HepG2 (cell line): ENCODE data around the gene CEBPZOS. TPM values are rescaled to one million over a fixed set of nuclear protein-coding genes. Genes with fewer than 3 reads are reported as not detected.
A peak's percentile ranks its signal among the peaks of the same experiment; 100 is the strongest.
"Not testable (repeated sequence)": the region's sequence is repeated elsewhere in the genome, so short reads cannot be mapped to it uniquely, and the experiment has no call there.

Experiments used
- CHD4 ChIP-seq: fragments of 200-600 bp; sonication (generic); IDR thresholded peaks from 2 replicates; pipeline ENCODE4 v1.7.0; 2017; ENCODE audit warnings: mild to moderate bottlenecking, low read length, borderline replicate concordance
- CREM ChIP-seq, 2 experiments: sonication (generic) in 1 of 2; formaldehyde crosslinking in 1 of 2; IDR thresholded peaks; 2 replicates each; pipeline versions ENCODE4 v1.4.0 to v1.6.1; 2016 to 2020; ENCODE audit warnings: antibody characterized with exemption in 1 of 2, mild to moderate bottlenecking in 1 of 2, missing genetic modification reagents in 1 of 2
- FLYWCH1 ChIP-seq: sonication (generic); formaldehyde crosslinking; IDR thresholded peaks from 2 replicates; pipeline ENCODE4 v1.8.1; 2023; ENCODE audit warnings: mild to moderate bottlenecking, missing genetic modification reagents
- NFATC3 ChIP-seq: sonication (generic); formaldehyde crosslinking; IDR thresholded peaks from 2 replicates; pipeline ENCODE4 v1.5.1; 2020; ENCODE audit warnings: mild to moderate bottlenecking, missing genetic modification reagents
- PAX8 ChIP-seq: sonication (generic); formaldehyde crosslinking; IDR thresholded peaks from 2 replicates; pipeline ENCODE4 v1.8.0; 2022; ENCODE audit warnings: mild to moderate bottlenecking, missing genetic modification reagents, borderline replicate concordance
- PHF21A ChIP-seq: sonication (generic); formaldehyde crosslinking; IDR thresholded peaks from 2 replicates; pipeline ENCODE4 v1.5.0; 2020; ENCODE audit warnings: mild to moderate bottlenecking, missing genetic modification reagents
- SMAD1 ChIP-seq: sonication (generic); formaldehyde crosslinking; IDR thresholded peaks from 2 replicates; pipeline ENCODE4 v1.4.0; 2020; ENCODE audit warnings: missing genetic modification reagents, low read depth, mild to moderate bottlenecking, borderline replicate concordance
- ZBTB38 ChIP-seq: sonication (generic); formaldehyde crosslinking; IDR thresholded peaks from 2 replicates; pipeline ENCODE4 v1.5.1; 2020; ENCODE audit warnings: mild to moderate bottlenecking, missing genetic modification reagents
- ZFP82 ChIP-seq: sonication (generic); formaldehyde crosslinking; IDR thresholded peaks from 2 replicates; pipeline ENCODE4 v1.5.1; 2020; ENCODE audit warnings: mild to moderate bottlenecking, missing genetic modification reagents, borderline replicate concordance
- ZNF230 ChIP-seq: sonication (generic); formaldehyde crosslinking; IDR thresholded peaks from 2 replicates; pipeline ENCODE4 v1.4.0; 2020; ENCODE audit warnings: mild to moderate bottlenecking, missing genetic modification reagents
- ZNF567 ChIP-seq: sonication (generic); formaldehyde crosslinking; IDR thresholded peaks from 2 replicates; pipeline ENCODE4 v1.8.1; 2023; ENCODE audit warnings: mild to moderate bottlenecking, missing genetic modification reagents, borderline replicate concordance
- ZNF780A ChIP-seq: sonication (generic); formaldehyde crosslinking; IDR thresholded peaks from 2 replicates; pipeline ENCODE4 v1.8.0; 2022; ENCODE audit warnings: mild to moderate bottlenecking, missing genetic modification reagents, moderate library complexity
- ZNF878 ChIP-seq: sonication (generic); formaldehyde crosslinking; IDR thresholded peaks from 2 replicates; pipeline ENCODE4 v1.8.1; 2023; ENCODE audit warnings: mild to moderate bottlenecking, missing genetic modification reagents, moderate library complexity
- polyA plus RNA-seq, 8 experiments: library from polyadenylated mRNA; depleted of rRNA in 3 of 8; stranded (reverse) in 7 of 8; unstranded in 1 of 8; fragments of >200 nt; fragmentation: Illumina TruSeq in 4 of 8; extraction: Trizol in 4 of 8; gene quantifications; 2 replicates each; pipeline versions ENCODE4 v1.2.1 to v1.2.3, GENCODE V29; 2011 to 2016; ENCODE audit warnings: low read depth in 4 of 8, missing spikeins in 1 of 8, mixed read lengths in 1 of 8; ENCODE audit not compliant: insufficient read depth in 1 of 8
- total RNA-seq, 5 experiments: library from RNA; depleted of rRNA; stranded (reverse); fragments of >200 nt; fragmentation: Illumina TruSeq; extraction: Trizol; gene quantifications; 2 replicates each; pipeline ENCODE4 v1.2.3, GENCODE V29; 2016; ENCODE audit warnings: low read depth in 1 of 5
- TF ChIP-seq, protein P1 (sequence below): sonication (generic); formaldehyde crosslinking; IDR thresholded peaks from 2 replicates; pipeline ENCODE4 v1.5.0; 2020; ENCODE audit warnings: mild to moderate bottlenecking, missing genetic modification reagents
- TF ChIP-seq, protein P2 (sequence below): sonication (generic); formaldehyde crosslinking; IDR thresholded peaks from 2 replicates; pipeline ENCODE4 v1.5.1; 2020; ENCODE audit warnings: mild to moderate bottlenecking, moderate library complexity, missing genetic modification reagents
- TF ChIP-seq, protein P3 (sequence below): sonication (generic); formaldehyde crosslinking; IDR thresholded peaks from 2 replicates; pipeline ENCODE4 v1.5.0; 2020; ENCODE audit warnings: mild to moderate bottlenecking, missing genetic modification reagents

CEBPZOS gene
- total and polyA plus RNA-seq, 2 of the 13 experiments (the other 11 are each of a cell fraction or from before 2014, with no cell fraction given): 18.6 to 44.7 TPM

DNA sequence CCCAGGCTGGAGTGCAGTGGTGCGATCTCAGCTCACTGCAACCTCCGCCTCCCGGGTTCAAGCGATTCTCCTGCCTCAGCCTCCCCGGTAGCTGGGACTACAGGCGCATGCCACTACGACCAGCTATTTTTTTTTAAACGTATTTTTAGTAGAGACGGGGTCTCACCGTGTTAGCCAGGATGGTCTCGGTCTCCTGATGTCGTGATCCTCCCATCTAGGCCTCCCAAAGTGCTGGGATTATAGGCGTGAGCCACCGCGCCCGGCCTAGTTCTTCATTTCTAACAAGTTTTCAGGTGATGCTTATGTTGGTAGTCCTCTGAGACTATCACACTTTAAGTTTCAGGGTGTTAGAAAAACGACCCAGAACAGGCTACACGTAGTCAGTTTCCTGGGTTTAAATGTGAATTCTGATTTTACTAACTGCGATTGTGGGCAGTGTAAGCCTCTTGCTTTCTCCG, 405 bp upstream of the CEBPZOS start (continued):
- TF ChIP-seq, protein P1, sequence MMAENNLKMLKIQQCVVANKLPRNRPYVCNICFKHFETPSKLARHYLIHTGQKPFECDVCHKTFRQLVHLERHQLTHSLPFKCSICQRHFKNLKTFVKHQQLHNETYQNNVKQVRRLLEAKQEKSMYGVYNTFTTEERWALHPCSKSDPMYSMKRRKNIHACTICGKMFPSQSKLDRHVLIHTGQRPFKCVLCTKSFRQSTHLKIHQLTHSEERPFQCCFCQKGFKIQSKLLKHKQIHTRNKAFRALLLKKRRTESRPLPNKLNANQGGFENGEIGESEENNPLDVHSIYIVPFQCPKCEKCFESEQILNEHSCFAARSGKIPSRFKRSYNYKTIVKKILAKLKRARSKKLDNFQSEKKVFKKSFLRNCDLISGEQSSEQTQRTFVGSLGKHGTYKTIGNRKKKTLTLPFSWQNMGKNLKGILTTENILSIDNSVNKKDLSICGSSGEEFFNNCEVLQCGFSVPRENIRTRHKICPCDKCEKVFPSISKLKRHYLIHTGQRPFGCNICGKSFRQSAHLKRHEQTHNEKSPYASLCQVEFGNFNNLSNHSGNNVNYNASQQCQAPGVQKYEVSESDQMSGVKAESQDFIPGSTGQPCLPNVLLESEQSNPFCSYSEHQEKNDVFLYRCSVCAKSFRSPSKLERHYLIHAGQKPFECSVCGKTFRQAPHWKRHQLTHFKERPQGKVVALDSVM (CRISPR knock-in tag): peak; percentile 70; the same call in 1 of the 2 replicates
- TF ChIP-seq ZFP82 (CRISPR knock-in tag) (peak; percentile 2; the same call in 1 of the 2 replicates), CREM (IDR thresholded peaks at IDR 0.05) (peak; percentile 46; the same call in 1 of the 2 replicates), ZNF780A (0 out of 2 replicates have a peak, but pooled peaks have one; percentile 23), CHD4 (0 out of 2 replicates have a peak, but pooled peaks have one; percentile 71), ZNF567 (CRISPR knock-in tag) (0 out of 2 replicates have a peak, but pooled peaks have one; percentile 14), FLYWCH1 (CRISPR knock-in tag) (peak; percentile 88), PHF21A (CRISPR knock-in tag) (0 out of 2 replicates have a peak, but pooled peaks have one; percentile 52), NFATC3 (CRISPR knock-in tag) (0 out of 2 replicates have a peak, but pooled peaks have one; percentile 9), PAX8 (0 out of 2 replicates have a peak, but pooled peaks have one; percentile 9), SMAD1 (CRISPR knock-in tag) (0 out of 2 replicates have a peak, but pooled peaks have one; percentile 6), ZNF878 (CRISPR knock-in tag) (peak; percentile 8; the same call in 1 of the 2 replicates), ZNF230 (CRISPR knock-in tag) (0 out of 2 replicates have a peak, but pooled peaks have one; percentile 44), ZBTB38 (CRISPR knock-in tag) (peak; percentile 58)
- not testable (repeated sequence) for TF ChIP-seq CREM (CRISPR knock-in tag; IDR thresholded peaks at IDR 0.05)
- TF ChIP-seq, protein P2, sequence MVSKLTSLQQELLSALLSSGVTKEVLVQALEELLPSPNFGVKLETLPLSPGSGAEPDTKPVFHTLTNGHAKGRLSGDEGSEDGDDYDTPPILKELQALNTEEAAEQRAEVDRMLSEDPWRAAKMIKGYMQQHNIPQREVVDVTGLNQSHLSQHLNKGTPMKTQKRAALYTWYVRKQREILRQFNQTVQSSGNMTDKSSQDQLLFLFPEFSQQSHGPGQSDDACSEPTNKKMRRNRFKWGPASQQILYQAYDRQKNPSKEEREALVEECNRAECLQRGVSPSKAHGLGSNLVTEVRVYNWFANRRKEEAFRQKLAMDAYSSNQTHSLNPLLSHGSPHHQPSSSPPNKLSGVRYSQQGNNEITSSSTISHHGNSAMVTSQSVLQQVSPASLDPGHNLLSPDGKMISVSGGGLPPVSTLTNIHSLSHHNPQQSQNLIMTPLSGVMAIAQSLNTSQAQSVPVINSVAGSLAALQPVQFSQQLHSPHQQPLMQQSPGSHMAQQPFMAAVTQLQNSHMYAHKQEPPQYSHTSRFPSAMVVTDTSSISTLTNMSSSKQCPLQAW: peak; percentile 40; the same call in 1 of the 2 replicates
- TF ChIP-seq, protein P3, sequence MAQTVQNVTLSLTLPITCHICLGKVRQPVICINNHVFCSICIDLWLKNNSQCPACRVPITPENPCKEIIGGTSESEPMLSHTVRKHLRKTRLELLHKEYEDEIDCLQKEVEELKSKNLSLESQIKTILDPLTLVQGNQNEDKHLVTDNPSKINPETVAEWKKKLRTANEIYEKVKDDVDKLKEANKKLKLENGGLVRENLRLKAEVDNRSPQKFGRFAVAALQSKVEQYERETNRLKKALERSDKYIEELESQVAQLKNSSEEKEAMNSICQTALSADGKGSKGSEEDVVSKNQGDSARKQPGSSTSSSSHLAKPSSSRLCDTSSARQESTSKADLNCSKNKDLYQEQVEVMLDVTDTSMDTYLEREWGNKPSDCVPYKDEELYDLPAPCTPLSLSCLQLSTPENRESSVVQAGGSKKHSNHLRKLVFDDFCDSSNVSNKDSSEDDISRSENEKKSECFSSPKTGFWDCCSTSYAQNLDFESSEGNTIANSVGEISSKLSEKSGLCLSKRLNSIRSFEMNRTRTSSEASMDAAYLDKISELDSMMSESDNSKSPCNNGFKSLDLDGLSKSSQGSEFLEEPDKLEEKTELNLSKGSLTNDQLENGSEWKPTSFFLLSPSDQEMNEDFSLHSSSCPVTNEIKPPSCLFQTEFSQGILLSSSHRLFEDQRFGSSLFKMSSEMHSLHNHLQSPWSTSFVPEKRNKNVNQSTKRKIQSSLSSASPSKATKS (CRISPR knock-in tag): peak; percentile 3; the same call in 1 of the 2 replicates
